Kasumi-1 (cell line): ENCODE data around the gene KRTAP5-11.
"Not testable (repeated sequence)": the region's sequence is repeated elsewhere in the genome, so short reads cannot be mapped to it uniquely, and the experiment has no call there.

Experiments
- DNase-seq, 2 experiments: peaks; one replicate each; lab custom pipeline; 2025; lab: John Stamatoyannopoulos, UW

KRTAP5-11 gene

GRCh38 chr11:71582309-71582895, at the start of gene KRTAP5-11:
TSS of gene KRTAP5-11 (minus strand) at chr11:71582875. CDS start at chr11:71582837, 38 bp downstream.
- DNase-seq, result no peak

DNA sequence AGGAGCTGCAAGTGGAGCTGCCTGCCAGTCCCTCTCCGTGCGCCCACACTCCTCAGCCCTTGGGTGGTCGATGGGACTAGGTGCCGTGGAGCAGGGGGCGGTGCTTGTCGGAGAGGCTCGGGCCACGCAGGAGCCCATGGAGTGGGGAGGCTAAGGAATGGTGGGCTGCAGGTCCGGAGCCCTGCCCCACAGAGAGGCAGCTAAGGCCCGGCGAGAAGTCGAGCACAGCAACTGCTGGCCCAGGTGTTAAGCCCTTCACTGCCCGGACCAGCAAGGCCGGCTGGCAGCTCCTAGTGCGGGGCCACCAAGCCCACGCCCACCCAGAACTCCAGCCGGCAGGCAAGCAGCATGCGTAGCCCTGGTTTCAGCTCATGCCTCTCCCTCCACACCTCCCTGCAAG, 48.9 kb upstream of the KRTAP5-11 start:
- DNase-seq, result not testable (repeated sequence)

GRCh38 chr11:71630071-71630470, 47.4 kb upstream of the KRTAP5-11 start:
- peak in 1 of 2 experiments; percentile 1 for DNase-seq

DNA sequence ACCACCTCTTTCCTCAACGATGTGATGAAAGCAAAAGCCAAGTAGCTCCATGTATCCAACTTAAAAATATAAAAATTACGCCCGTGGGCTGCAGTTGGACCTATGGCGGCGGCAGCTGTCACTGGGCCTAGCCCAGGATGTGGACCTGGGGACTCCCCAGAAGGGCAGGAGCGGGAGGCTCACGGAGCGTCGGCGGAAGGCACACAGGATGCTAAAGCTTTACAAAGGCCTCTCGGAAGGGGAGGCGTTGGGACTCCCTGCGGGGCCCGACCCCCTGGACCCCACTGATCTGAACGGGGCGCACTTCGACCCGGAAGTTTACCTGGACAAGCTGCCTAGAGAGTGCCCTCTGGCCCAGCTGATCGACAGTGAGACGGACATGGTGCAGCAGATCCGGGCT, 46.3 kb upstream of the KRTAP5-11 start:
- not testable (repeated sequence) for DNase-seq

GRCh38 chr11:71623226-71623625, 40.6 kb upstream of the KRTAP5-11 start:
- not testable (repeated sequence) for DNase-seq

DNA sequence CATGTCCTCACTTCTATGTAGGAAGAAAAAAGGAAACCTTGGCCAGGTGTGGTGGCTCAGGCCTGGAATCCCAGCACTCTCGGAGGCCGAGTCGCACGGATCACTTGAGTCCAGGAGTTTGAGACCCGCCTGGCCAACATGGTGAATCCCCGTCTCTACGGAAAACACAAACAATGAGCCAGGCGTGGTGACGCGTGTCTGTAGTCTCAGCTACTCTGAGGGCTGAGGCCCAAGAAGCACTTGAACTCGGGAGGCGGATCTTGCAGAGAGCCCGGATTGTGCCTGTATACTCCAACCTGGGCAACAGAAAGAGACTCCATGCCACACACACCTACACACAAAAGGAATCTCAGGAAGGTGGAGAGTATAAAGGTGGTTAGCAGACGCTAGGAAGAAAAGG, 39.9 kb upstream of the KRTAP5-11 start:
- not testable (repeated sequence) for DNase-seq

GRCh38 chr11:71615003-71615402, 32.3 kb upstream of the KRTAP5-11 start:
- not testable (repeated sequence) for DNase-seq

DNA sequence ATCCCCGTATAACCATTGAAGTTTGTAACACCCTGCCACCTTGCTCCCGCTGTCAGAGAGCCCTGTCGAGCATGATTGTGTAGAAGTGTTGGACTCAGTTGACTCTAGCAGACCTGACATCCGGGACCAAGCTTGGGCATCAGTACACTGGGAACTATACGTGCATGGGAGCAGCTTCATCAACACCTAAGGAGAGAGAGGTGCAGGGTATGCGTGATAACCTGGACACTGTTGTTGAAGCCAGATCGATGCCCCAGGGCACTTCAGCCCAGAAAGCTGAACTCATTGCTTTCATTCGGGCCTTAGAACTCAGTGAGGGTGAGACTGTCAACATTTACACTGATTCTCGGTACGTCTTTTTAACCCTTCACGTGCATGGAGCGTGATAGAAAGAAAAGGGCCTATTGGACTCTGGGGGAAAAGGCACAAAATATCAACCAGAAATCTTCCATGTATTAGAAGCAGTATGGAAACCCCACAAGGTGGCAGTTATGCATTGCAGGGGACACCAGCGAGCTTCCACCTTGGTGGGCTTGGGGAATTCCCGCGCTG, 31.8 kb upstream of the KRTAP5-11 start:
- DNase-seq, result not testable (repeated sequence)

DNA sequence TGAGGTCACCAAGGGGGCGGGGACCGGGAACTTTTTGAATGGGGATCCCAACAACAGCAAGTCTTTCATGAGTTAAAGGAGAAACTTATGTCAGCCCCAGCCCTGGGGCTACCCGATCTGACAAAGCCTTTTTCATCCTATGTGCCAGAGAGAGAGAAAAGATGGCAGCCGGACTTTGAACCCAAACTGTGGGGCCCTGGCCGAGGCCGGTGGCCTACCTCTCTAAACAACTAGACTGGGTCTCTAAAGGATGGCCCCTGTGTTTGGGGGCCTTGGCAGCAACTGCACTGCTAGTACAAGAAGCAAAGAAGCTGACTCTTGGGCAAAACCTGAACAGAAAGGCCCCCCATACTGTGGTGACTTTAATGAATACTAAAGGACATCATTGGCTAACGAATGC, 31.3 kb upstream of the KRTAP5-11 start:
- DNase-seq, result not testable (repeated sequence)

DNA sequence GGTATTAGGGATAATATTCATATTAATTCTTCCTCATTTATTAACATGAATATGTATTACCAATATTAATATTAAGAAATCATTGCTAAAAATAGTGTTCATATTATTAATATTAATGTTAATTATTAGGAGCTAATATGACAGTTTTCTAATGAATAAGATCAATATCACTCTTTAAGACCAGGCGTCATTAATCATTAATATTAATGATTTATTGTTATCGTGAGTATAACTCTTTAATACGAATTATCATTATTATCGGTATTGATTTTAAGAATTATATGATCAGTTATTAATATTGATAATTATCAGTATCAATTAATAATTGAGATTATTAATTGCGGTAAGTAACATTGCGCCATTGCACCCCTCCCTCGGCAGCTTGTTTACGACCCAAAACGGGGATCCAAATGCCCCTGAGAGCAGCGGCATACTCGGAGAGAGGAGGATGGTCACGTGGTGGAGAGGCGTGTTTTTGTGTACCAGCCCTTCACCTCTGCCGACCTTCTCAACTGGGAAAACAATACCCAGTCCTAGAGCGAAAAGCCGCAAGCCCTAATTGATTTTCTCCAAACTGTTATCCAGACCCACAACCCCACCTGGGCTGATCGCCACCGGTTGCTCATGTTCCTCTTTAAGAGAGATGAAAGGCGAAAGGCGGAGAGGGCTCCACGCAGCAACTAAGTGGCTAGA, 28.7 kb upstream of the KRTAP5-11 start:
- DNase-seq, result not testable (repeated sequence)

- not testable (repeated sequence) for DNase-seq
These were observed 25.6 kb upstream of the KRTAP5-11 start for GRCh38 chr11:71608272-71608671.

DNA sequence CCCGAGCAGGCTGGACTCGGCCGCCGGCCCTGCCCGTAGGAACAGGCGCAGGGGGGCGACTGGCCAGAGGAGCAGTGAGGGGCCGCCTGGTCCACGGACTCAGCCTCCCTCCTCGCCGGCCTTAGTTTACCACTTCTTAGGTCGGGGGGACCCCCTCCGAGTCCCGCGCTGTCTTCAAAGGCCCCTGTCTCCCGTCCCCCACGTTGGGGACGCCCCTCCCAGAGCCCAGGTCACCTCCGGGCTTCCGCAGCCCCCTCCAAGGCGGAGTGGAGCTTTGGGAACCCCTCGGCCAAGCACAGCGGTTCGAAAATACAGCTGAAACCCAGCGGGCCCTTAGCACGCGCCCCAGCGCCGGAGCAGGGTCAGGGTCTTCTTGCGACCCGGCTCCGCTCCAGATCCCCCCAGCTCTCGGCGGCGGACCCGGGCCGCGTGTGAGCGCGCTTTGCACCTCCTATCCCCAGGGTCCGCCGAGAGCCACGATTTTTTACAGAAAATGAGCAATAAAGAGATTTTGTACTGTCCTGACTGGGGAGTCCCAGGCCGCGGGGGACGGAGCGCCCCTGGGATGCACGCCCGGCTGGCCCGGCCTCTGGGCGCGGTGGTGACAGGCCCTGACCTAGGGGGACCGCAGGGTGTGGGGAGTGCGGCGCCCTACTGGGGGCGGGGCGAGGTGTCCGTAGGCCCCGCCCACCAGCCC, 25.0 kb upstream of the KRTAP5-11 start:
- DNase-seq, result not testable (repeated sequence)

GRCh38 chr11:71606853-71607519, 24.3 kb upstream of the KRTAP5-11 start:
- not testable (repeated sequence) for DNase-seq

DNA sequence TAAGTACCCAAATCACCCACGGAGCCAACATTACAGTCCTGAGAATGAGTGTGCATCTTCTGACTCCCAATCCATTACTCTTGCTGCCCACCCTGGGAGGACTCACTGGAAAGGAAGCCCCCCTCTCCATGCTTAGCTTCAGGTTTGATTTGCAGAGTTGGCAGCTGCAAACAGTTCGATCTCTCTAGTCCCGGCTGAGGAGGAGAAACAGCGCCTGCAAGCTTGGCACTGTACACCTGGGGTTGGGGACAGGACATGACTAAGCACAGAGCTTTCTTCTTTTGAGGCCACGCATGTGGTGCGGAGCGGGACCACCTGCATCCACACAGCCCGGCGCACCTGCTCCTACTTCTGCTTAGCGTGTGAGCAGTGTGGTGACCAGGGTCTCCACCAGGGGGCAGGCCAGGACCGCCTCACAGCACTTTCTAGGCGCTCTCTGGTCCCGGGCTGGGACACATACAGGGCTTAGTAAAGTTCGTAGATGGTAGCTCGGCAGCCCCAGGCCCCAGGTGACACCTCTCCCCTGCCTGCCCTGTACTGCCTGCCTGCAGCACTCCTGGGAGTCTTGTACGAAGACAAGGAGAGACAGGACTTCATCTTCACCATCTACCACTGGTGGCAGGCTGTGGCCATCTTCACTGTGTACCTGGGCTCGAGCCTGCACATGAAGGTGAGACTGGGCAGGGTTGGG, 22.3 kb upstream of the KRTAP5-11 start:
- DNase-seq, result not testable (repeated sequence)

GRCh38 chr11:71603221-71603620, 20.5 kb upstream of the KRTAP5-11 start:
- DNase-seq, result not testable (repeated sequence)

DNA sequence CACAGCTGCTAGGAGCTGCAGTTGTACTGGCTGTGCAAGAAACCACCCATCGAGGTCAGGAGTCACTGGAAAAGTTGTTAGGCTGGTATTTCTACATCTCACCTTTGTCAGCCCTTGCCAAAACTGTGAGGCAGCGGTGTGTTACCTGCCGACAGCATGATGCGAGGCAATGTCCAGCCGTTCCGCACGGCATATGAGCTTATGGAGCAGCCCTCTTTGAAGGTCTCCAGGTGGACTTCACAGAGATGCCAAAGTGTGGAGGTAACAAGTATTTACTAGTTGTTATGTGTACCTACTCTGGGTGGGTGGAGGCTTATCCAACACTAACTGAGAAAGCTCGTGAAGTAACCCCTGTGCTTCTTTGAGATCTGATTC, 6.9 kb upstream of the KRTAP5-11 start:
- DNase-seq, result not testable (repeated sequence)

GRCh38 chr11:71588822-71589545, 6.3 kb upstream of the KRTAP5-11 start:
- not testable (repeated sequence) for DNase-seq

- not testable (repeated sequence) for DNase-seq
These were observed 5.6 kb upstream of the KRTAP5-11 start for GRCh38 chr11:71588314-71588713.

DNA sequence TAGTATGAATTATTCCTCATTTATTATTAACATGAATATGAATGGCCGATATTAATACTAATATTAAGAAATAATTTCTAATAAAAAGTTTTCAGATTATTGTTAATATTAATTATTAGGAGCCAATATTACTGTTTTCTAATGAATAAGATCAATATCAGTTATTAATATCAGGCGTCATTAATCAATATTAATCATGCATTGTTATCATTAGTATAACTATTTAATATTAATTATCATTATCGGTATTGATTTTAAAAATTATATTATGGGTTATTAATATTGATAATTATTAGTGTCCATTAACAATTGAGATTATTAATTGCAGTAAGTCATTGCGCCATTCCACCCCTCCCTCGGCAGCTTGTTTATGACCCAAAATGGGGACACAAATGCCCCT, 3.0 kb upstream of the KRTAP5-11 start:
- not testable (repeated sequence) for DNase-seq

- DNase-seq, result not testable (repeated sequence)
These were observed 294 bp upstream of the KRTAP5-11 start for GRCh38 chr11:71582969-71583368.

DNA sequence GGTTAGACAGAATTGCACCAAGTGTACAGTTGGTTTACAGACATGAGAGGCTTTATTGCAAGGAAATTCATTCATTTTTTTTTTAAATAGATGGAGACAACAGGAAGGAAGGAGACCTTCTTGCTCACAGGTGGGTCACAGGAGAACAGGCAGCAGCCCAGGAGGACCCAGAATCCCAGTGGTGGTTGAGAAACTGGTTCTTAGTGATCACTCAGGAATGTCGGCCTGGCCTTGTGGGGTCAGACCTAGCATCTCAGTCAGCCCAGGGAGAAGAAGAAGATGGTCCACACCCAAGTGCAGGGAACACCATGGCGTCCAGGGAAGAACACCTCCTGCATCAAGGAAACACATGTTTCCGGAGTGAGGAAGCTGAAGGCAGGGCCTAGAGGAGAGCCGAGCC, 849 bp downstream of the KRTAP5-11 start:
- no peak for DNase-seq
